ENCODE measurements around the gene MMP23B.
"Not testable (repeated sequence)": the region's sequence is repeated elsewhere in the genome, so short reads cannot be mapped to it uniquely, and the experiment has no call there.

The MMP23B gene

GRCh38 chr1:1631782-1632420 lies at the start of gene MMP23B:
TSS of gene MMP23B (plus strand) at chr1:1632173. CDS start at chr1:1632219, 46 bp downstream.
- no peak for DNase-seq (ENCODE audit: low read depth in 2 of 2)

- DNase-seq (ENCODE audit: low read depth in 2 of 2) = no peak
These were observed 49.2 kb upstream of the MMP23B start for GRCh38 chr1:1582585-1583346.

GRCh38 chr1:1583347-1584010 lies 48.5 kb upstream of the MMP23B start:
- DNase-seq (ENCODE audit: low read depth in 2 of 2) = no peak

GRCh38 chr1:1591452-1591851 lies 40.5 kb upstream of the MMP23B start:
- DNase-seq (ENCODE audit: low read depth in 2 of 2) = no peak

- DNase-seq (ENCODE audit: low read depth in 2 of 2) = no peak
These were observed 38.0 kb upstream of the MMP23B start for GRCh38 chr1:1593834-1594601.

- no peak for DNase-seq (ENCODE audit: low read depth in 2 of 2)
These were observed 37.2 kb upstream of the MMP23B start for GRCh38 chr1:1594602-1595260.

GRCh38 chr1:1595341-1595740 lies 36.6 kb upstream of the MMP23B start:
- not testable (repeated sequence) for DNase-seq (ENCODE audit: low read depth in 2 of 2)

GRCh38 chr1:1596493-1597274 lies 35.3 kb upstream of the MMP23B start:
- DNase-seq (ENCODE audit: low read depth in 2 of 2) = no peak

GRCh38 chr1:1597275-1597930 lies 34.6 kb upstream of the MMP23B start:
- no peak for DNase-seq (ENCODE audit: low read depth in 2 of 2)

GRCh38 chr1:1598051-1598719 lies 33.8 kb upstream of the MMP23B start:
- no peak for DNase-seq (ENCODE audit: low read depth in 2 of 2)

GRCh38 chr1:1598720-1599029 lies 33.3 kb upstream of the MMP23B start:
- no peak for DNase-seq (ENCODE audit: low read depth in 2 of 2)

GRCh38 chr1:1599030-1599934 lies 32.7 kb upstream of the MMP23B start:
- no peak for DNase-seq (ENCODE audit: low read depth in 2 of 2)

GRCh38 chr1:1599935-1600860 lies 31.8 kb upstream of the MMP23B start, which contains the start of gene FNDC10:
TSS of gene FNDC10 (minus strand) at chr1:1600135. CDS start at chr1:1600015, 120 bp downstream.
- no peak for DNase-seq (ENCODE audit: low read depth in 2 of 2)

GRCh38 chr1:1600861-1601563 lies 31.0 kb upstream of the MMP23B start:
- no peak for DNase-seq (ENCODE audit: low read depth in 2 of 2)

- no peak for DNase-seq (ENCODE audit: low read depth in 2 of 2)
These were observed 30.2 kb upstream of the MMP23B start for GRCh38 chr1:1601564-1602303.

- no peak for DNase-seq (ENCODE audit: low read depth in 2 of 2)
These were observed 29.5 kb upstream of the MMP23B start for GRCh38 chr1:1602304-1602967.

All from fibroblast of skin of left quadriceps (primary cell).